Calu3 (cell line): ENCODE measurements around the gene RIPPLY1. TPM values are rescaled to one million over a fixed set of nuclear protein-coding genes. Genes with fewer than 3 reads are reported as not detected.

ENCODE experiments used
- BruUV-seq: library from RNA; stranded (reverse); fragments of 400-500 nt; replicated peaks from 2 replicates; lab custom pipeline; 2021; lab: Mats Ljungman, UMichigan
- CTCF ChIA-PET: fragments of 300-600 bp; sonication (Branson Sonifier 250); formaldehyde crosslinking; loops from one replicate; lab custom pipeline; 2022; ENCODE audit warnings: antibody characterized with exemption; lab: Charles Lee
- DNase-seq: peaks from one replicate; pipeline ENCODE4 v3.0.0; 2022
- H3K27ac Mint-ChIP-seq: one replicate; pipeline ENCODE4 v1.8.0; 2022; ENCODE audit warnings: mixed read lengths; ENCODE audit not compliant: unreplicated experiment
- H3K27me3 Mint-ChIP-seq: one replicate; pipeline ENCODE4 v1.8.0; 2022; ENCODE audit warnings: mixed read lengths; ENCODE audit not compliant: unreplicated experiment
- H3K36me3 Mint-ChIP-seq: one replicate; pipeline ENCODE4 v1.8.0; 2022; ENCODE audit warnings: mild to moderate bottlenecking, moderate library complexity, mixed read lengths; ENCODE audit not compliant: insufficient read depth, unreplicated experiment
- H3K4me1 Mint-ChIP-seq: one replicate; pipeline ENCODE4 v1.8.0; 2022; ENCODE audit warnings: mild to moderate bottlenecking, low read depth, mixed read lengths; ENCODE audit not compliant: unreplicated experiment
- H3K4me3 Mint-ChIP-seq: one replicate; pipeline ENCODE4 v1.8.0; 2022; ENCODE audit warnings: mild to moderate bottlenecking, low read depth, moderate library complexity, mixed read lengths; ENCODE audit not compliant: unreplicated experiment
- H3K9me3 Mint-ChIP-seq: one replicate; pipeline ENCODE4 v1.8.0; 2022; ENCODE audit warnings: low read depth, mixed read lengths; ENCODE audit not compliant: unreplicated experiment
- CTCF ChIP-seq: fragments of 200-600 bp; IDR thresholded peaks from one replicate; pipeline ENCODE4 v1.8.0; 2022; ENCODE audit warnings: antibody characterized with exemption; ENCODE audit not compliant: unreplicated experiment
- intact Hi-C: fragments of 100-400 bp; cut with micrococcal nuclease; formaldehyde crosslinking; loops from one replicate; pipeline ENCODE4 v1.10.0; 2022; ENCODE audit not compliant: unreplicated experiment
- total RNA-seq: library from RNA; stranded (reverse); gene quantifications from 2 replicates; pipeline ENCODE4 v1.2.3, GENCODE V29; 2022

The RIPPLY1 gene
- total RNA-seq, 1 experiment from 2014 or later = 0.31 TPM

- no peak for DNase-seq
- no peaks in the 10 kb centered on the region for H3K27me3 Mint-ChIP-seq
- H3K27ac Mint-ChIP-seq = no peak overlapping the region
- no peaks in the 10 kb centered on the region for H3K36me3 Mint-ChIP-seq
- intact Hi-C loops = no loop called here
- CTCF ChIA-PET = no interaction called here
- no peak for TF ChIP-seq CTCF
- H3K9me3 Mint-ChIP-seq = no peaks in the 10 kb centered on the region
- BruUV-seq = no TSS peak
- no peak overlapping the region for H3K4me3 Mint-ChIP-seq
- peaks cover 33% of the 10 kb centered on the region for H3K4me1 Mint-ChIP-seq
Measured at GRCh38 chrX:106950381-106950780, 47.2 kb upstream of the RIPPLY1 start.

GRCh38 chrX:106949366-106949765 lies 46.2 kb upstream of the RIPPLY1 start:
- intact Hi-C loops = no loop called here
- peaks cover 27% of the 10 kb centered on the region for H3K4me1 Mint-ChIP-seq
- no TSS peak for BruUV-seq

GRCh38 chrX:106948641-106949040 lies 45.5 kb upstream of the RIPPLY1 start:
- no peaks in the 10 kb centered on the region for H3K27me3 Mint-ChIP-seq
- no peaks in the 10 kb centered on the region for H3K36me3 Mint-ChIP-seq
- H3K9me3 Mint-ChIP-seq = no peaks in the 10 kb centered on the region
- TF ChIP-seq CTCF = no peak
- intact Hi-C loops = no loop called here
- peaks cover 27% of the 10 kb centered on the region for H3K4me1 Mint-ChIP-seq
- CTCF ChIA-PET = no interaction called here
- no TSS peak for BruUV-seq
- no peak overlapping the region for H3K27ac Mint-ChIP-seq
- no peak for DNase-seq
- H3K4me3 Mint-ChIP-seq = no peak overlapping the region

More at GRCh38 chrX:106949366-106949765, 46.2 kb upstream of the RIPPLY1 start:
- no peaks in the 10 kb centered on the region for H3K9me3 Mint-ChIP-seq
- CTCF ChIA-PET = no interaction called here
- no peaks in the 10 kb centered on the region for H3K36me3 Mint-ChIP-seq
- H3K4me3 Mint-ChIP-seq = no peak overlapping the region
- no peaks in the 10 kb centered on the region for H3K27me3 Mint-ChIP-seq
- no peak overlapping the region for H3K27ac Mint-ChIP-seq
- DNase-seq = no peak
- no peak for TF ChIP-seq CTCF

- CTCF ChIA-PET = no interaction called here
- Mint-ChIP-seq H3K36me3 (peaks cover 9% of the 10 kb centered on the region), H3K4me3 (no peak overlapping the region), H3K27ac (no peak overlapping the region), H3K9me3 (no peaks in the 10 kb centered on the region), H3K27me3 (no peaks in the 10 kb centered on the region), H3K4me1 (peaks cover 18% of the 10 kb centered on the region)
- no peak for TF ChIP-seq CTCF
- DNase-seq = no peak
- BruUV-seq = no TSS peak
- intact Hi-C loops = no loop called here
Measured at GRCh38 chrX:106946464-106946863, 43.3 kb upstream of the RIPPLY1 start.

GRCh38 chrX:106940068-106940467 lies 36.9 kb upstream of the RIPPLY1 start:
- peaks cover 9% of the 10 kb centered on the region for H3K36me3 Mint-ChIP-seq
- no TSS peak for BruUV-seq
- no peak for TF ChIP-seq CTCF
- intact Hi-C loops = no loop called here
- no peaks in the 10 kb centered on the region for H3K4me1 Mint-ChIP-seq
- no peak overlapping the region for H3K27ac Mint-ChIP-seq
- no peaks in the 10 kb centered on the region for H3K27me3 Mint-ChIP-seq
- no peak overlapping the region for H3K4me3 Mint-ChIP-seq
- no peak for DNase-seq
- CTCF ChIA-PET = no interaction called here
- H3K9me3 Mint-ChIP-seq = no peaks in the 10 kb centered on the region
